ENCODE measurements around the gene GRIK4.

GRCh38 chr11:120929664-120930154 lies 418.2 kb downstream of the GRIK4 start:
- TF ChIP-seq CTCF (IDR thresholded peaks at IDR 0.05; ENCODE audit: low read length) (peak; percentile 65), EZH2 (IDR thresholded peaks at IDR 0.05; ENCODE audit: borderline replicate concordance, low read length) (no peak)

All from OCI-LY1 (cell line).